HL-60 (cell line): Measurements from ENCODE around the gene RGS6.

Experiments used
- CTCF ChIP-seq: IDR thresholded peaks from one replicate; pipeline ENCODE4 v1.5.1; 2011; ENCODE audit warnings: low read length, control low read depth, inconsistent platforms; ENCODE audit not compliant: insufficient read depth
- POLR2AphosphoS5 ChIP-seq: IDR thresholded peaks from 2 replicates; pipeline ENCODE4 v1.6.1; 2012; ENCODE audit warnings: low read depth

GRCh38 chr14:72369106-72369505 is 436.9 kb downstream of the RGS6 start:
- TF ChIP-seq CTCF (no peak), POLR2AphosphoS5 (no peak)
